Measurements from ENCODE around the gene GBP7.

The GBP7 gene

DNA sequence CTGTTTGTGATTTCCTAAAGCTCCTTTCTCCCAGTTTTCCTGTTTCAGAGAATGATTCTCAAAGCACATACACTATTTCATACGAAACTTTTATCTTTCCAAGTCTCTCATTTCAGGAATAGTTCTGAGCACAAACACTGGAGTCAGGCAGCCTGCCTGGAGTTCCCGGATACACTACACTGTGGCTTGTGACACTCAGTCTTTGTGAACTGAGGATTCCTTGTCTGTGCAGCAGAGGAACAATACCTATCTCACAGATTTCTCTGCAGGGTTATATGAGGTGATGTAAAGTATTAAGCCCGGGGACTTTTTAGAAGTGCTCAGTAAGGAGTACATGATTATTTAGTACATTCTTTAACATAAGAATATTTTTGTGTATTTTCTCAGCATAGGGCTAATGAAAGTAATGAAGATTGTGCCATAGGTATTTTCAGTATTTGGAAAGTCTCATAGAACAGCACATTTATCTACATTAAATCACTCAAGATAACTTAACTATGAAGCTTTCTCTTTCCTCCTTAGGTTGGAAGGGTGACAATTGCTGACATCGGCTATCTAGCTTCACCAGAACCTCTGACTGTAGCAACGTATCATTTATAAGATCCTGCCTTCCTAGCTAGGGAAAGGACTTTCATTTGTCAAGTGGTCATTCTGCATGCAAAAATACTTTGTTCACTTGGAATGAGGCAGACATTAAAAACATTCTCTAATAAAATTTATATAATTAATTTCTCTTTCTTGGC, 62.8 kb downstream of the GBP7 start:
- DNase-seq, result no peak

GRCh38 chr1:89104687-89105086, 71.1 kb downstream of the GBP7 start:
- no peak for DNase-seq

DNA sequence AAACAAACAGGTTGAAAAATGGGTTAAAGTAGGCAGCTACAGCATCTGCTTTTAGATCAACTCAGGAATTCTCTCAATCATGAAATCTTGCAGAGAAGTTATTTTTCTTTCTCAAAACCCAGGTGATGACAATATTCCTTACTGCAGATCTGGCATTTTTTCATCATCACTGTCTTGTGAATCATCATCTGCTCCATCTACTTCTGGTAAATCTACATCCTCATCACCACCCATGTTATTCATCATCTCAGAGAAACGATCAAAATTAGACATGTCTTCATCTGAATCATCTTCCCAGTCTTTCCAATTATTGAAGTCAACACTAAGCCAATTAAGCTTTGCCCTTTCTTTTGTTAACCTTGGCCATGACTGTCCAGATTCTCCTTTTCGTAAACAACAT, 71.7 kb downstream of the GBP7 start:
- no peak for DNase-seq

DNA sequence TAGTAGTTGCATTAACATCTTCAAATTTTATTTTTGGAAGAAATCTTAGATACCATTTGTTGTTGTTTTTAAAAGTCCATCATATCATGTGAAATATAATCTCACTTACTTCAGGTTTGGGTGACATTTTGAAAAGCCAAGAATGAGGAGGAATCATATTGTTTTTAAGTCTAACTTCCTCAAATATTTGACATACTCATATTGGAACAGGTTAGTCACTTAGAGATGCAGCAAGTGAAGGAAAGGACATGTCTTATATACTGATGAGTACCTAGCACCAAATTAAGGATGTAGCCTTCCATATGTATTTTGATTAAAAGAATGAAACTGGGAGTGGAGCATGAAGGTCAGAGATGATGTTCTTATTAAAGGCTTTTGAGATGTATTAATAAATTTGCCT, 73.8 kb downstream of the GBP7 start:
- DNase-seq, result no peak

- no peak for DNase-seq
Measured at GRCh38 chr1:89100412-89100811, 75.4 kb downstream of the GBP7 start.

DNA sequence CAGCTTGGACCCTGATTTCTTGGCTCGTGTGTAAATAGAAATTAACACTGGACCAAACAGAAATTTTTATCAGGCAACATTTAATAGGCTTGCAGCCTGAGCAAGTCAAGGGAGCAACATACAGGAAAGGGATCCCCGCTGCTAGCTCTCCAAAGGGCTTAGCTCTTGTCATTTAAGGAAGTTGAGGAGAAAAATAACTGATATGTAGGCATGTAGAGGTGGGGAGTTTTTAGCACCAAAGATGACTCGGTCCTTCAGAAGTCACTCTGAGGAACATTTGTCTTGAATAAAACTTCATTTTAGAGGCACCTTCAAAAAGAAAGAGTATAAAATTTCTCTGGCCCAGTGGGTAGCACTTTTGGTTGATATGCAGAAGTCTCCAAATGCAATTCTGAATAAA, 76.9 kb downstream of the GBP7 start:
- DNase-seq, result no peak

GRCh38 chr1:89095737-89096136, 80.1 kb downstream of the GBP7 start:
- DNase-seq, result no peak

GRCh38 chr1:89089962-89090361, 85.8 kb downstream of the GBP7 start:
- no peak for DNase-seq

DNA sequence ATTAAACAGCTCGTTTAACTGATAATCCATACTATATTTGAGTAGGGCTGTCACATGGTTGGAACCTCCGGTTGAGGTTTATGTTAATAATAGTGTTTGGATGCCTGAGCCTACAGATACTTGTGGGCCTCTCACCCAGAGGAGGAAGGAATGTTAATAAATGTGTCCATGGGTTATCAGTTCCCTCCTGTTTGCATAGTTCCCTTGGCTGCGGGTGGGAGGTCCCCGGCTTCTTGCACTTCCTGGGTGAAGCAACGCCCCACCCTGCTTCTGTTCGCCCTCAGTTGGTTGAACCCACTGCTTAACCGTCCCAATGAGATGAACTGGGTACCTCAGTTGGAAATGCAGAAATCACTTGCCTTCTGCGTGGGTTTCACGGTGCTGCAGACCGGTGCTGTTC, 87.2 kb downstream of the GBP7 start:
- no peak for DNase-seq

GRCh38 chr1:89087241-89087640, 88.6 kb downstream of the GBP7 start:
- no peak for DNase-seq

DNA sequence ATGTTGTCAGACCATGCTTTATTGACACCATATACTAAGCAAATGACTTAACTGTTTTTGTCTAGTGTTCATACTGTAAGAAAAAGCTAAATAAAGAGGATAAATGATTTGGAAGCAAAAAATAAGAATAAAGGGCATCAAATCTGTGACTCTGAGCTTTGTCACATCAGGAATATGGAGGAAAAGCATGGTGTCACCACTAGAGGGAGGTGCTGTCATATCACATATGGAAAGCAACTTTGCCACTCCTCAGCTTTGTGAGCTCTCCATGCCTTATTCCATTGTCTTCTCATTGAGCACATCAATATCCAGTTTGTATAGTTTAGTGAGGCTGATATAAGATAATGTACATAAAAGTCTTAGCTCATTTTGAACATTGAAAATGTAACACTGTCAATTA, 90.0 kb downstream of the GBP7 start:
- DNase-seq, result no peak
